Measurements from ENCODE around the gene REC114. TPM values are rescaled to one million over a fixed set of nuclear protein-coding genes. Genes with fewer than 3 reads are reported as not detected.

REC114 gene
- total and polyA plus RNA-seq, 2 of the 8 experiments (the other 6 are each of a cell fraction or from before 2014, with no cell fraction given): 0.12 TPM; not detected in 1

DNA sequence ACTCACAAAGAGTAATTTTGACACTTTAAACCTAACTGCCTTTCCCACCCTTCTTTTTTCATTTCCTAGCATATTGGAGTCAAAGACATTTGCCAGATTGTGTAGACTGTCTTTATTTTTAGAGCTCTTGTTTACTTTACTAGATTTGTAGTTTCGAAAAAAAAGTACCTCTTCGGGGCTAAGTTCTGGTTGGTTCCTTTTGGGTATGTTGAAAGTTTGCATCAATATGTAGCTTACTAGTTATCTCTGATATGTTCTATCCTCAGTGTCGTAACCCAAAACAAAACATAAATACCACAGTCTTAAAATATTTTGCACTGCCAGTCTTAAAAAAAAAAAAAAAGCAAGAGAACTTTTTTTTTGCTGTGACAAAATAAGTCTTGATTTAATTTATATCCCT is 52.2 kb downstream of the REC114 start (continued):
- TF ChIP-seq SIX5 (IDR thresholded peaks at IDR 0.05; ENCODE audit: low read depth, low read length): no peak
- TF ChIP-seq SIRT6 (IDR thresholded peaks at IDR 0.05; ENCODE audit: low read length): no peak
- no peak for TF ChIP-seq PHF8 (conservative IDR thresholded peaks at IDR 0.05; ENCODE audit: low read depth, low read length)
- no peak for TF ChIP-seq CEBPB (IDR thresholded peaks at IDR 0.05; ENCODE audit: low read depth, low read length)
- no peak for TF ChIP-seq SIN3A (conservative IDR thresholded peaks at IDR 0.05 in 1 of 2, IDR thresholded peaks at IDR 0.05 in 1 of 2; ENCODE audit: low read depth in 1 of 2, low read length in 2 of 2)
- no peak for TF ChIP-seq RFX5 (IDR thresholded peaks at IDR 0.05; ENCODE audit: borderline replicate concordance, low read depth, low read length)
- no peak for TF ChIP-seq EGR1 (IDR thresholded peaks at IDR 0.05; ENCODE audit: borderline replicate concordance, low read depth, low read length)
- no peak for TF ChIP-seq TAF1 (IDR thresholded peaks at IDR 0.05; ENCODE audit: low read depth, low read length)
